ENCODE data around the gene MYRIP.

The MYRIP gene

GRCh38 chr3:40200692-40201316, 391.4 kb downstream of the MYRIP start:
- DNase-seq, result no peak

GRCh38 chr3:40201770-40202169, 392.4 kb downstream of the MYRIP start:
- no peak for DNase-seq

- no peak for DNase-seq
Measured at GRCh38 chr3:40206522-40206921, 397.1 kb downstream of the MYRIP start.

GRCh38 chr3:40207796-40208195, 398.4 kb downstream of the MYRIP start:
- no peak for DNase-seq

- DNase-seq, result no peak
Measured at GRCh38 chr3:40208251-40208650, 398.8 kb downstream of the MYRIP start.

GRCh38 chr3:40211579-40211978, 402.2 kb downstream of the MYRIP start:
- no peak for DNase-seq

- DNase-seq, result no peak
Measured at GRCh38 chr3:40213556-40213955, 404.1 kb downstream of the MYRIP start.

GRCh38 chr3:40215015-40215414, 405.6 kb downstream of the MYRIP start:
- no peak for DNase-seq

- no peak for DNase-seq
Measured at GRCh38 chr3:40216471-40216870, 407.1 kb downstream of the MYRIP start.

- DNase-seq, result no peak
Measured at GRCh38 chr3:40223856-40224255, 414.4 kb downstream of the MYRIP start.

- no peak for DNase-seq
Measured at GRCh38 chr3:40224796-40225515, 415.5 kb downstream of the MYRIP start.

- DNase-seq, result no peak
Measured at GRCh38 chr3:40226636-40227035, 417.2 kb downstream of the MYRIP start.

GRCh38 chr3:40228792-40229350, 419.5 kb downstream of the MYRIP start:
- no peak for DNase-seq

- no peak for DNase-seq
Measured at GRCh38 chr3:40229386-40229785, 420.0 kb downstream of the MYRIP start.

GRCh38 chr3:40229963-40230362, 420.6 kb downstream of the MYRIP start:
- no peak for DNase-seq

GRCh38 chr3:40230382-40230781, 421.0 kb downstream of the MYRIP start:
- no peak for DNase-seq

GRCh38 chr3:40232626-40233025, 423.2 kb downstream of the MYRIP start:
- no peak for DNase-seq

- no peak for DNase-seq
Measured at GRCh38 chr3:40237159-40237558, 427.8 kb downstream of the MYRIP start.

GRCh38 chr3:40237889-40238571, 428.6 kb downstream of the MYRIP start:
- no peak for DNase-seq

GRCh38 chr3:40240921-40241320, 431.5 kb downstream of the MYRIP start:
- no peak for DNase-seq

- no peak for DNase-seq
Measured at GRCh38 chr3:40242216-40242615, 432.8 kb downstream of the MYRIP start.

GRCh38 chr3:40242638-40243037, 433.2 kb downstream of the MYRIP start:
- no peak for DNase-seq

GRCh38 chr3:40243056-40243455, 433.6 kb downstream of the MYRIP start:
- no peak for DNase-seq

Measured in amniotic stem cell (primary cell).